Karpas-422 (cell line): Measurements from ENCODE around the gene THAP3. TPM values are rescaled to one million over a fixed set of nuclear protein-coding genes. Genes with fewer than 3 reads are reported as not detected.
A peak's percentile ranks its signal among the peaks of the same experiment; 100 is the strongest.
"Not testable (repeated sequence)": the region's sequence is repeated elsewhere in the genome, so short reads cannot be mapped to it uniquely, and the experiment has no call there.

Experiments used
- DNase-seq: peaks from one replicate; pipeline ENCODE4 v3.0.0-alpha.2; 2015
- H2AFZ ChIP-seq: fragments of 200-600 bp; sonication (generic); 2 replicates; pipeline ENCODE4 v1.6.1; 2014; ENCODE audit warnings: antibody characterized with exemption, low read length, mixed read lengths
- H3K27ac ChIP-seq: fragments of 200-600 bp; sonication (generic); 2 replicates; pipeline ENCODE4 v1.5.1; 2014; ENCODE audit warnings: mild to moderate bottlenecking, low read length, moderate library complexity
- H3K27me3 ChIP-seq: fragments of 200-600 bp; sonication (generic); 2 replicates; pipeline ENCODE4 v1.6.1; 2014; ENCODE audit warnings: low read length, mixed read lengths
- H3K36me3 ChIP-seq: fragments of 200-600 bp; sonication (generic); 2 replicates; pipeline ENCODE4 v1.6.1; 2014; ENCODE audit warnings: low read length, mixed read lengths; ENCODE audit not compliant: insufficient read depth
- H3K4me1 ChIP-seq: fragments of 200-600 bp; sonication (generic); 2 replicates; pipeline ENCODE4 v1.6.1; 2014; ENCODE audit warnings: mild to moderate bottlenecking, low read length, mixed read lengths
- H3K4me2 ChIP-seq: fragments of 200-600 bp; sonication (generic); 2 replicates; pipeline ENCODE4 v1.6.1; 2014; ENCODE audit warnings: low read length, low read depth, mild to moderate bottlenecking; ENCODE audit not compliant: poor library complexity, severe bottlenecking
- H3K4me3 ChIP-seq: fragments of 200-600 bp; sonication (generic); 2 replicates; pipeline ENCODE4 v1.5.1; 2014; ENCODE audit warnings: mild to moderate bottlenecking, antibody characterized with exemption, low read length, mixed read lengths
- H3K79me2 ChIP-seq: fragments of 200-600 bp; sonication (generic); 2 replicates; pipeline ENCODE4 v1.6.1; 2014; ENCODE audit warnings: mild to moderate bottlenecking, low read length, mixed read lengths
- H3K9ac ChIP-seq: fragments of 200-600 bp; sonication (generic); 2 replicates; pipeline ENCODE4 v1.6.0; 2014; ENCODE audit warnings: low read length
- H3K9me2 ChIP-seq: fragments of 200-600 bp; sonication (generic), shearing (Covaris generic); replicated peaks from 2 replicates; pipeline ENCODE4 v1.6.0; 2014; ENCODE audit warnings: mild to moderate bottlenecking, low read length, moderate library complexity; ENCODE audit not compliant: insufficient read depth
- H3K9me3 ChIP-seq: fragments of 300-700, 200-600 bp; sonication (generic); 2 replicates; pipeline ENCODE4 v1.6.1; 2014; ENCODE audit warnings: low read length, mixed read lengths
- H4K20me1 ChIP-seq: fragments of 200-600 bp; sonication (generic); 2 replicates; pipeline ENCODE4 v1.6.1; 2014; ENCODE audit warnings: mild to moderate bottlenecking, antibody characterized with exemption, low read length, low read depth; ENCODE audit not compliant: insufficient read depth
- total RNA-seq: library from RNA; depleted of rRNA; stranded (reverse); fragments of >200 nt; shearing (Covaris generic); gene quantifications from 2 replicates; pipeline ENCODE4 v1.2.3, GENCODE V29; 2014; ENCODE audit warnings: low replicate concordance

Gene THAP3
- total RNA-seq, 1 experiment from 2014 or later, result 13.3 TPM

DNA sequence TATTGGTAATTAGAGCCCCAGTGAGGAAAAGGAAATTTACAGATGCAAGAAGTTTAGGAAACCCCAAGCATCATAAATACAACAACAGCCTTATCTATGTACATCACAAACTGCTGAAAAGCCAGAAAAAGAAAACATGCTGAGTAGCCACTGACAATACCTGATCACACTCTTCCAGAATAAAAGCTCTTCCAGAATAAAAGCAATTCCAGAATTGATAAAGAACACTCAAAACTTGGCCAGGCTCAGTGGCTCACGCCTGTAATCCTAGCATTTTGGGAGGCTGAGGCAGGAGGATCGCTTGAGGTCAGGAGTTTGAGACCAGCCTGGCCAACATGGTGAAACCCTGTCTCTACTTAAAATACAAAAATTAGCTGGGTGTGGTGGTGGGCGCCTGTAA lies 16.2 kb downstream of the THAP3 start:
- H3K27ac ChIP-seq, H3K27me3 ChIP-seq, H3K9me2 ChIP-seq, H3K9me3 ChIP-seq, H3K79me2 ChIP-seq, H3K4me2 ChIP-seq, H4K20me1 ChIP-seq, DNase-seq, H3K9ac ChIP-seq, H2AFZ ChIP-seq, H3K4me3 ChIP-seq: not testable (repeated sequence)
- Histone ChIP-seq H3K36me3 (peaks cover 28% of the 10 kb centered on the region; the same call in 1 of the 2 replicates), H3K4me1 (peaks cover 11% of the 10 kb centered on the region)

DNA sequence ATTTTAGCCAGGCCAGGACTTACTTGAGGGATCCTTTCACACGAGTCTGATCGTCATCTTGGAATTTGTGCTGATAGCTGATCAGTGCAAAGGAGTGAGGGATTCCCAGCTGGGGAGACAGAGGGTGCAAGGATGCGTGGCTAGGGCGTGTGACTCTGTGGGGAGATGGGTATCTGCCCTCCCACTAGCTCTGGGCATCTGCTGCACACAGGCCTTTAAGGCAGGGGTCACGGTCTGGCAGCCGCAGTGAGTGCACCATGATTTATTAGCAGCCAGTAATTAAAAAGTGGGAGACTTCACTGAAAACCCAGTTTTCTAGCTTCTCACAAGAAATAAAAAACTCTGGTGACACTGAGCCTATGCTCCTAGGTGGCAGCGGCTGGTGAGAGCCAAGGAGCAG lies 20.4 kb downstream of the THAP3 start:
- H4K20me1 ChIP-seq, result no peaks in the 10 kb centered on the region
- H3K4me2 ChIP-seq, result no peak overlapping the region
- no peak overlapping the region for H3K4me3 ChIP-seq
- no peak overlapping the region for H3K27ac ChIP-seq
- no peaks in the 10 kb centered on the region for H3K9me2 ChIP-seq
- no peak overlapping the region for H2AFZ ChIP-seq
- no peaks in the 10 kb centered on the region for H3K79me2 ChIP-seq
- H3K36me3 ChIP-seq, result peaks cover 14% of the 10 kb centered on the region
- no peak overlapping the region for H3K9ac ChIP-seq
- DNase-seq, result no peak
- no peaks in the 10 kb centered on the region for H3K27me3 ChIP-seq
- H3K4me1 ChIP-seq, result no peaks in the 10 kb centered on the region
- no peaks in the 10 kb centered on the region for H3K9me3 ChIP-seq

GRCh38 chr1:6646499-6647148 lies 22.0 kb downstream of the THAP3 start:
- Histone ChIP-seq H3K9me3 (no peaks in the 10 kb centered on the region), H3K36me3 (peaks cover 17% of the 10 kb centered on the region)
- DNase-seq, result peak; percentile 82

DNA sequence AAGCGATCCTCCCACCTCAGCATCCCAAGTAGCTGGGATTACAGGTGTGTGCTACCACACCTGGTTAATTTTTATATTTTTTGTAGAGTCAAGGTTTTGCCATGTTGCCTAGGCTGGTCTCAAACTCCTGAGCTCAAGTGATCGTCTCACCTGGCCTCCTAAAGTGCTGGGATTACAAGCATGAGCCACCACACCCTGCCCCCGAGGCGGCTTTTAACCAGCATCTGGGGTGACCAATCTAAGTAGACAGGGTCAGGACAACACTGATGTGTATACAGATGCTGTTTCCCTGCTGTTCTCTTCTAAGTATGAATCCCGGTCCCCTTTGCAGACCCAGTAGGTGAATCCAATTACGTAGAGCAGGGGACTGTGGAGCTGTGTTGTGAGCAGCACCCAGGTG lies 23.9 kb downstream of the THAP3 start:
- Histone ChIP-seq H3K4me2 (no peak overlapping the region), H3K9me3 (no peaks in the 10 kb centered on the region), H3K27me3 (no peaks in the 10 kb centered on the region), H3K9me2 (no peaks in the 10 kb centered on the region), H3K79me2 (no peaks in the 10 kb centered on the region), H2AFZ (no peak overlapping the region), H3K27ac (no peak overlapping the region), H4K20me1 (no peaks in the 10 kb centered on the region), H3K9ac (no peak overlapping the region), H3K4me3 (no peak overlapping the region), H3K4me1 (no peaks in the 10 kb centered on the region), H3K36me3 (peaks cover 27% of the 10 kb centered on the region)
- DNase-seq, result no peak

More at GRCh38 chr1:6646499-6647148, 22.0 kb downstream of the THAP3 start:
- Histone ChIP-seq H4K20me1 (no peaks in the 10 kb centered on the region), H3K9me2 (no peaks in the 10 kb centered on the region), H3K27me3 (no peaks in the 10 kb centered on the region), H3K4me2 (no peak overlapping the region), H3K27ac (no peak overlapping the region), H2AFZ (no peak overlapping the region), H3K4me3 (no peak overlapping the region), H3K79me2 (no peaks in the 10 kb centered on the region), H3K4me1 (no peaks in the 10 kb centered on the region), H3K9ac (no peak overlapping the region)

GRCh38 chr1:6651909-6652308 lies 27.2 kb downstream of the THAP3 start:
- H3K9me2 ChIP-seq, result no peaks in the 10 kb centered on the region
- H2AFZ ChIP-seq, result no peak overlapping the region
- H3K9me3 ChIP-seq, result no peaks in the 10 kb centered on the region
- no peaks in the 10 kb centered on the region for H3K4me1 ChIP-seq
- no peak overlapping the region for H3K9ac ChIP-seq
- no peaks in the 10 kb centered on the region for H4K20me1 ChIP-seq
- no peaks in the 10 kb centered on the region for H3K27me3 ChIP-seq
- DNase-seq, result no peak
- H3K4me3 ChIP-seq, result no peak overlapping the region
- no peak overlapping the region for H3K4me2 ChIP-seq
- H3K36me3 ChIP-seq, result peaks cover 15% of the 10 kb centered on the region; the same call in 1 of the 2 replicates
- no peak overlapping the region for H3K27ac ChIP-seq
- peaks cover 13% of the 10 kb centered on the region for H3K79me2 ChIP-seq

GRCh38 chr1:6652986-6653385 lies 28.3 kb downstream of the THAP3 start:
- no peak overlapping the region for H3K4me2 ChIP-seq
- no peak overlapping the region for H3K9ac ChIP-seq
- no peaks in the 10 kb centered on the region for H3K27me3 ChIP-seq
- H3K36me3 ChIP-seq, result peaks cover 15% of the 10 kb centered on the region; the same call in 1 of the 2 replicates
- peaks cover 17% of the 10 kb centered on the region for H3K79me2 ChIP-seq
- H3K9me3 ChIP-seq, result no peaks in the 10 kb centered on the region
- H3K4me3 ChIP-seq, result no peak overlapping the region
- no peak overlapping the region for H3K27ac ChIP-seq
- no peaks in the 10 kb centered on the region for H4K20me1 ChIP-seq
- no peaks in the 10 kb centered on the region for H3K4me1 ChIP-seq
- no peaks in the 10 kb centered on the region for H3K9me2 ChIP-seq
- no peak overlapping the region for H2AFZ ChIP-seq
- no peak for DNase-seq

GRCh38 chr1:6653436-6654290 lies 29.0 kb downstream of the THAP3 start:
- H3K4me1 ChIP-seq, result no peaks in the 10 kb centered on the region
- no peaks in the 10 kb centered on the region for H3K9me3 ChIP-seq
- no peak for DNase-seq
- no peak overlapping the region for H2AFZ ChIP-seq
- no peaks in the 10 kb centered on the region for H3K27me3 ChIP-seq
- H3K9ac ChIP-seq, result no peak overlapping the region
- H3K9me2 ChIP-seq, result no peaks in the 10 kb centered on the region
- H3K4me3 ChIP-seq, result no peak overlapping the region
- peaks cover 15% of the 10 kb centered on the region; the same call in 1 of the 2 replicates for H3K36me3 ChIP-seq
- no peak overlapping the region for H3K4me2 ChIP-seq
- H3K27ac ChIP-seq, result no peak overlapping the region
- H4K20me1 ChIP-seq, result no peaks in the 10 kb centered on the region
- peaks cover 22% of the 10 kb centered on the region for H3K79me2 ChIP-seq

- Histone ChIP-seq H3K4me3 (no peak overlapping the region), H3K79me2 (peaks cover 46% of the 10 kb centered on the region), H3K27me3 (no peaks in the 10 kb centered on the region), H3K9ac (no peak overlapping the region), H4K20me1 (no peaks in the 10 kb centered on the region), H2AFZ (no peak overlapping the region), H3K27ac (no peak overlapping the region), H3K4me2 (no peak overlapping the region), H3K9me2 (no peaks in the 10 kb centered on the region), H3K9me3 (no peaks in the 10 kb centered on the region), H3K36me3 (peaks cover 12% of the 10 kb centered on the region; the same call in 1 of the 2 replicates), H3K4me1 (no peaks in the 10 kb centered on the region)
- DNase-seq, result no peak
Measured at GRCh38 chr1:6657138-6657537, 32.5 kb downstream of the THAP3 start.
